Astrocyte of the cerebellum (primary cell): Measurements from ENCODE around the gene CASP8AP2.
A peak's percentile ranks its signal among the peaks of the same experiment; 100 is the strongest.
"Not testable (repeated sequence)": the region's sequence is repeated elsewhere in the genome, so short reads cannot be mapped to it uniquely, and the experiment has no call there.

Source experiments
- DNase-seq: peaks from one replicate; pipeline ENCODE4 v3.0.0-alpha.2; 2011; ENCODE audit warnings: low read depth
- H3K4me3 ChIP-seq: 2 replicates; pipeline ENCODE4 v1.5.1; 2011; ENCODE audit warnings: mild to moderate bottlenecking, low read depth, low read length, moderate library complexity
- in situ Hi-C: cut with HindIII; loops from 2 replicates; pipeline ENCODE4 v1.10.0; 2017; ENCODE audit warnings: low sequenced_read_pairs
- TF ChIP-seq, protein P1 (sequence below): IDR thresholded peaks from 2 replicates; pipeline ENCODE4 v1.5.1; 2012; ENCODE audit warnings: low read length, low read depth, moderate library complexity, mild to moderate bottlenecking; ENCODE audit errors: missing control alignments

Gene CASP8AP2

DNA sequence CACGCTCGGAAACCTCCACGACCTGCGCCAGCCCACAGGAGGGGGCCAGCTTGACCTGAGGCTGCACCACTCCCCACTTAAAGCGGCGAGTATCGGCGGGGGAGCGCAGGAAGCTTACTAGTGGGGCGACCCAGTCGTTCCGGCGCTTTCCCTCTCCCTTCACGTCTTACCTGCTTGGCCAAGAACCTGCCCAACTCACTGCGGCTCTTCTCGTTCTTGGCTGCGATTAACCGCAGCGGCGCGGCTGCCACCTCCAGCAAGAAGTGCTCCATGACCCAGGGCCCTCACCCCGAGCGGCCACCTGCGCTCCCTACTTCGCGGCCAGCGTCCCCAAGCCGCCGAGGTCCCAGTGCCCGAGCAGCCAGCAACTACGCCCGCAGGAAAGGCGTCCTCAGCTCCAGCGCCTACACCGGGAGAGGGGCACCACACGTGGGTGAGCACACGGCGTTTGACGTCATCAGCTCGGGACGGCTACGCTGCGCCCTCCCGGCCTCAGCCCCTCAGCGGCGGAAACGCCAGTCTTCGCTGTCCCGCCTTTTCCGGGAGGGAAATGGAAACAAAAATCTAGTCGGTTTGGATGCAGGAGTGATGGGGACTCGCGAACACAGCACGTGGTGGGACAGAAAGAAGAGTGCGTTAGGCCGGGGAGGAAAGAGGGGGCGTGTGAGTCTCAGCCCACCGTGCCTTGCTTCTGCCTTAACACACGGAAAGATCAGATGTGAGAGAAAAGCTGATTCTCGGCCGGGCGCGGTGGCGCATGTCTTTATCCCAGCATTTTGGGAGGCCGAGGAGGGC, 10.1 kb upstream of the CASP8AP2 start, which contains the start of gene MDN1:
MDN1 (minus strand) TSS at position 459 of the 795 bp plus-strand sequence; CDS start at position 272, 187 bp downstream.
- peak; percentile 90 for DNase-seq
- TF ChIP-seq, protein P1, sequence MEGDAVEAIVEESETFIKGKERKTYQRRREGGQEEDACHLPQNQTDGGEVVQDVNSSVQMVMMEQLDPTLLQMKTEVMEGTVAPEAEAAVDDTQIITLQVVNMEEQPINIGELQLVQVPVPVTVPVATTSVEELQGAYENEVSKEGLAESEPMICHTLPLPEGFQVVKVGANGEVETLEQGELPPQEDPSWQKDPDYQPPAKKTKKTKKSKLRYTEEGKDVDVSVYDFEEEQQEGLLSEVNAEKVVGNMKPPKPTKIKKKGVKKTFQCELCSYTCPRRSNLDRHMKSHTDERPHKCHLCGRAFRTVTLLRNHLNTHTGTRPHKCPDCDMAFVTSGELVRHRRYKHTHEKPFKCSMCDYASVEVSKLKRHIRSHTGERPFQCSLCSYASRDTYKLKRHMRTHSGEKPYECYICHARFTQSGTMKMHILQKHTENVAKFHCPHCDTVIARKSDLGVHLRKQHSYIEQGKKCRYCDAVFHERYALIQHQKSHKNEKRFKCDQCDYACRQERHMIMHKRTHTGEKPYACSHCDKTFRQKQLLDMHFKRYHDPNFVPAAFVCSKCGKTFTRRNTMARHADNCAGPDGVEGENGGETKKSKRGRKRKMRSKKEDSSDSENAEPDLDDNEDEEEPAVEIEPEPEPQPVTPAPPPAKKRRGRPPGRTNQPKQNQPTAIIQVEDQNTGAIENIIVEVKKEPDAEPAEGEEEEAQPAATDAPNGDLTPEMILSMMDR = no peak
- in situ Hi-C loops = no loop called here
- peak within 1 kb of the TSS; percentile 96 for H3K4me3 ChIP-seq

DNA sequence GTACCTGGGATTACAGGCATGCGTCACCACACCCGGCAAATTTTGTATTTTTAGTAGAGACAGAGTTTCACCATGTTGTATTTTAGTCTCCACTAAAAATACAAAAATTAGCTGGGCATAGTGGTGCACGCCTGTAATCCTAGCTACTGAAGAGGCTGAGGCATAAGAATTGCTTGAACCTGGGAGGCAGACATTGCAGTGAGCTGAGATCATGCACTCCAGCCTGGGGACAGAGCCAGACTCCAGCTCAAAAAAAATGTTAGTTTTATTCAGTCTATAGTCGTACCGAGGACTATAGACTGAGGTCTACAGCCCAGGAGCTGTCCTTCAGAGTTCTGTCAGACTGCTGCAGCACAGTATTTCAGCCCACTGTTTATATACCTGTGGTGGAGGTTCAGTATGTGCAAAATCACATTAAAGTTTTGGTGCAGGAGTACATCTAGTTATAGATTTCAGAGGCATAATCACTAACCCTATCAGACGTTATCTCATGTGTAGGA, 3.6 kb upstream of the CASP8AP2 start:
- in situ Hi-C loops = no loop called here

DNA sequence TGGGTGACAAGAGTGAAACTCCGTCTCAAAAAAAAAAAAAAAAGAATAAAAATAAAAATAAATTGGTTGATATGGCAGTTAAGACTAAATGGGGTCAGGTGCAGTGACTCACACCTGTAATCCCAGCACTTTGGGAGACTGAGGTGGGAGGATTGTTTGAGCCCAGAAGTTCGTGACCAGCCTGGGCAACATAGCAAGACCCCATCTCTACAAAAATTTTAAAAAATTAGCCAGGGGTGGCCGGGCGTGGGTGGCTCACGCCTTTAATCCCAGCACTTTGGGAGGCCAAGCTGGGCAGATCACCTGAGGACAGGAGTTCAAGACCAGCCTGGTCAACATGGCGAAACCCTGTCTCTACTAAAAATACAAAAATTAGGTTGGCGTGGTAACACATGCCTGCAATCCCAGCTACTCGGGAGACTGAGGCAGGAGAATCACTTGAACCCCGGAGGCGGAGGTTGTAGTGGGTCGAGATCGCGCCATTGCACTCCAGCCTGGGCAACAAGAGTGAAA, 1.1 kb upstream of the CASP8AP2 start:
- DNase-seq, in situ Hi-C loops: not testable (repeated sequence)
- H3K4me3 ChIP-seq = peak overlapping the region; percentile 92

More for the DNA sequence above, 3.6 kb upstream of the CASP8AP2 start:
- H3K4me3 ChIP-seq = no peak overlapping the region
- no peak for DNase-seq
- TF ChIP-seq, protein P1 = no peak

DNA sequence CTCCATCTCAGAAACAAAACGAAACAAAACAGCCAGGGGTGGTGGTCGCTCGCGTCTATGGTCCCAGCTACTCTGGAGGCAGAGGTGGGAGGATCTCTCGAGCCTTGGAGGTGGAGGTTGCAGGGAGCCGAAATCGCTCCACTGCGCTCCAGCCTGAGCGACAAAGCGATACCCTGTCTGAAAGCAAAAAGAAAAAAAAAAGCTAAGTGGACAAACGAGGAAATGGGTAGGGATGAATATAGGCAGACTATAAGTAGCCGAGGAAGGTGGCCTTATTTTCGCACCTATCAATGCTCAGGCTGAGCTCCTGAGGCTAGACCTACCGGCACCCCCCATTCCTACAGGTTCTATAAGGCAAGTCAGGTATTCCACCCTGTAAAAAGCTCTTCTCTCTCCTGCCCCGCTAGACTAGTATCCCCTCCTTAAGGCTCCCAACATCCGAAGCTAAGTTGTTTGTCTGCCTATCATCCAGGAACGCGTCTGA, 650 bp upstream of the CASP8AP2 start:
- no peak for DNase-seq
- peak overlapping the region; percentile 92 for H3K4me3 ChIP-seq
- TF ChIP-seq, protein P1 = no peak
- in situ Hi-C loops = no loop called here

DNA sequence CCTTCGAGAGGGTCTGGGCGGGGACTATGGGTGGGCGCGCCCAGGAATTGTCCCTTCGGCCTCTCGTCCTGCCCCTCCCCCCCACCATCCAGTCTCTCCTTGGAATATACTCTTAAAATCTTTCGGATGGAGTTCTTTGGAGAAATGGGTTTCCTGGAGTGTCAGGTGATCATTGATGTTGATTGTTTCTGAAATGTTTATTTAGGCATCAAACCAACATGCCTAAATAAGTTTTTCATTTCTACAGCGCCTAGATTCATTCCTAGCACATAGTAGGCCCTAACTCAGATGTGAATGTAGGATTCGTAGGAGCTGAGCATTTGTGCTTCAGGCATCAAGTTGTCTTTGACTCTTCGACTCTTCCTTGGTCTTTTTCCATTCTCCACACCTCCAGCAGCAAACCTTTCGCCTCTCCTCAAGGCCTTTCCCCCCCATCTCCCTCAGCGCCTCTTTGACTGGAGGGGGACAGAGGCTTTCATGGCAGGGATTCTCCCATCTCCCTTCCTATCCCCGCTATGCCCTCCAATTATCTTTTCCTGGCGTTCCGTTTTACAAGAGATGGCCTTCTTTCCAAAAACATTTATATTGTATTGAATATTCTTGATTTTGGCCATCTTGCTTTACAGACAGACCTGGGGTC, 610 bp downstream of the CASP8AP2 start:
- H3K4me3 ChIP-seq = peak overlapping the region; percentile 92
- in situ Hi-C loops = no loop called here
- no peak for DNase-seq
- TF ChIP-seq, protein P1 = no peak

DNA sequence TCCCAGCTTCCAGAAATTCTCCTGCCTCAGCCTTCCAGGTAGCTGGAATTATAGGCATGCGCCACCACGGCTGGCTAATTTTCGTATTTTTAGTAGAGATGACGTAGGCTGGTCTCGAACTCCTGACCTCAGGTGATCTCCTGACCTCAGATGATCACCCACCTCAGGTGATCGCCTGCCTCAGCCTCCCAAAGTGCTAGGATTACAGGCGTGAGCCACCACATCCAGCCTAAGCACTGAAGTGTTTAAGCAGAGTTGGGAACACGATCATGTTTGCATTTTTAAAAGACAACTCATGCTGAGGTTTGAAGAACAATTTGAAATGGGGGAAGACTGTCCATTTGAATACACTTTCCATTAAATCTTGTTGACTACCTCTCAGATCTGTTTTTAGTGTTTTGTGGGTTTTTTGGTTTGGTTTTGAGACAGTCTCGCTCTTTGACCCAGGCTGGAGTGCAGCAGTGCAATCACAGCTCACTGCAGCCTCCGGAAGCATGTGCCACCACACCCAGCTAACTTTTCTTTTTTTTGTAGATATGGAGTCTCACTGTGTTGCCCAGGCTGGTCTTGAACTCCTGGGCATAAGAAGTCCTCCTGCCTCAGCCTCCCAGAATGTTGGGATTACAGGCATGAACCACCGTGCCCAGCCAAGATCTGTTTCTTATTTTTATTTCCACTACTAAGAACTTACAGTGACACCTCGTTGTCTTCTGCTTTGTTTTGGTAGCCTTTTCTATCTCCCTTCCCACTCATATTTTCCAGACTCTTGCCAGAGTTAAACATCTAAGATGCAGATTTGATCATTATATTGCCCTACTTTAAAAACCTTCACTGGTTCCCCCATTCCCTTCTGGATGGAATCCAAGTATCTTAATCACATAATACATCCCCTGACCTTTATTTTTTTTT, 5.5 kb downstream of the CASP8AP2 start:
- in situ Hi-C loops = no loop called here
- TF ChIP-seq, protein P1 = no peak
- no peak for DNase-seq
- H3K4me3 ChIP-seq = no peak overlapping the region
